GM08714 (cell line): Measurements from ENCODE around the gene IGSF23.

Source experiments
- H3K4me3 ChIP-seq: fragments of 200-500 bp; sonication (Bioruptor generic); 2 replicates; pipeline ENCODE4 v1.5.1; 2014; ENCODE audit warnings: mild to moderate bottlenecking, low read length, inconsistent platforms
- ZNF274 ChIP-seq: IDR thresholded peaks from 2 replicates; pipeline ENCODE4 v1.6.1; 2012; ENCODE audit warnings: mild to moderate bottlenecking, low read depth, low read length

The IGSF23 gene

GRCh38 chr19:44634785-44635184, 21.4 kb downstream of the IGSF23 start:
- H3K4me3 ChIP-seq: no peak overlapping the region

GRCh38 chr19:44635581-44636438, 22.4 kb downstream of the IGSF23 start:
- H3K4me3 ChIP-seq: no peak overlapping the region
- no peak for TF ChIP-seq ZNF274

More at GRCh38 chr19:44634785-44635184, 21.4 kb downstream of the IGSF23 start:
- TF ChIP-seq ZNF274: no peak

- no peak for TF ChIP-seq ZNF274
- H3K4me3 ChIP-seq: no peak overlapping the region
Observed at GRCh38 chr19:44636439-44637389, 23.4 kb downstream of the IGSF23 start.

- TF ChIP-seq ZNF274: no peak
- no peak overlapping the region for H3K4me3 ChIP-seq
Observed at GRCh38 chr19:44637390-44637764, 24.0 kb downstream of the IGSF23 start.

- H3K4me3 ChIP-seq: no peak overlapping the region
- no peak for TF ChIP-seq ZNF274
Observed at GRCh38 chr19:44640518-44640917, 27.2 kb downstream of the IGSF23 start.

- no peak overlapping the region for H3K4me3 ChIP-seq
- no peak for TF ChIP-seq ZNF274
Observed at GRCh38 chr19:44641501-44642265, 28.3 kb downstream of the IGSF23 start.

- no peak for TF ChIP-seq ZNF274
- no peak overlapping the region for H3K4me3 ChIP-seq
Observed at GRCh38 chr19:44642377-44642776, 29.0 kb downstream of the IGSF23 start.

- no peak for TF ChIP-seq ZNF274
- peak within 1 kb of the TSS; percentile 54 for H3K4me3 ChIP-seq
Observed at GRCh38 chr19:44643605-44644401, 30.4 kb downstream of the IGSF23 start, which contains the start of gene PVR. Gene PVR, plus strand, starts transcription at chr19:44643910. Its CDS starts 187 bp downstream, at chr19:44644097.

GRCh38 chr19:44644402-44645016, 31.1 kb downstream of the IGSF23 start:
- TF ChIP-seq ZNF274: no peak

GRCh38 chr19:44645407-44646048, 32.2 kb downstream of the IGSF23 start:
- H3K4me3 ChIP-seq: no peak overlapping the region
- no peak for TF ChIP-seq ZNF274

More at GRCh38 chr19:44644402-44645016, 31.1 kb downstream of the IGSF23 start:
- H3K4me3 ChIP-seq: peak overlapping the region; percentile 54

- TF ChIP-seq ZNF274: no peak
- no peak overlapping the region for H3K4me3 ChIP-seq
Observed at GRCh38 chr19:44646049-44646416, 32.7 kb downstream of the IGSF23 start.

GRCh38 chr19:44647144-44647543, 33.8 kb downstream of the IGSF23 start:
- TF ChIP-seq ZNF274: no peak

More at GRCh38 chr19:44647144-44647543, 33.8 kb downstream of the IGSF23 start:
- no peak overlapping the region for H3K4me3 ChIP-seq
